GM12878 (cell line): Measurements from ENCODE around the gene HS6ST1. TPM values are rescaled to one million over a fixed set of nuclear protein-coding genes. Genes with fewer than 3 reads are reported as not detected.
"Not testable (repeated sequence)": the region's sequence is repeated elsewhere in the genome, so short reads cannot be mapped to it uniquely, and the experiment has no call there.

Source experiments
- ATAC-seq: fragments of 200-7000 bp; cut with Tn5 transposase; 3 replicates; pipeline ENCODE4 v1.9.1; 2020; ENCODE audit warnings: mild to moderate bottlenecking, moderate library complexity
- BruUV-seq: library from RNA; stranded (reverse); fragments of 400-500 nt; replicated peaks from 2 replicates; lab custom pipeline; 2021; lab: Mats Ljungman, UMichigan
- CTCF ChIA-PET: fragments of 300-600 bp; sonication (Branson Sonifier 250); formaldehyde crosslinking; extraction: SDS; loops from one replicate; lab custom pipeline; 2021; ENCODE audit warnings: inconsistent platforms; lab: Yijun Ruan, JAX
- POLR2A ChIA-PET: fragments of 350-600 bp; formaldehyde crosslinking; extraction: SDS; loops from one replicate; lab custom pipeline; 2021; ENCODE audit warnings: inconsistent platforms; lab: Charles Lee
- RAD21 ChIA-PET: fragments of 300-600 bp; sonication (Branson Sonifier 250); formaldehyde crosslinking; loops from one replicate; lab custom pipeline; 2023; ENCODE audit warnings: antibody characterized with exemption; ENCODE audit not compliant: unreplicated experiment; lab: Charles Lee
- SMC1A ChIA-PET: fragments of 300-600 bp; sonication (Branson Sonifier 250); formaldehyde crosslinking; loops from one replicate; lab custom pipeline; 2023; ENCODE audit not compliant: unreplicated experiment, uncharacterized antibody; lab: Charles Lee
- DNase-seq: peaks from one replicate; pipeline ENCODE4 v3.0.0-alpha.2; 2011; ENCODE audit warnings: low read depth, low spot score
- FAIRE-seq: peaks from 3 replicates; lab custom pipeline; 2011; peaks lifted over from hg19 to GRCh38; lab: Jason Lieb, UNC
- H2AFZ ChIP-seq: 2 replicates; pipeline ENCODE4 v1.6.0; 2011; ENCODE audit warnings: low read depth, low read length, control low read depth; ENCODE audit not compliant: control insufficient read depth
- H3K27ac ChIP-seq: 2 replicates; pipeline ENCODE4 v1.5.1; 2011; ENCODE audit warnings: control low read depth; ENCODE audit not compliant: control insufficient read depth, insufficient read depth
- H3K27me3 ChIP-seq, 2 experiments: replicated peaks in 1 of 2; 2 replicates each; pipeline versions ENCODE4 v1.6.0 to v1.6.1; 2011; ENCODE audit warnings: low read length in 1 of 2; ENCODE audit not compliant: control insufficient read depth in 2 of 2, insufficient read depth in 2 of 2
- H3K36me3 ChIP-seq, 2 experiments: 2 replicates each; pipeline ENCODE4 v1.5.1; 2011; ENCODE audit warnings: low read length in 1 of 2; ENCODE audit not compliant: control insufficient read depth in 2 of 2, insufficient read depth in 2 of 2
- H3K4me1 ChIP-seq: 2 replicates; pipeline ENCODE4 v1.6.1; 2011; ENCODE audit warnings: mild to moderate bottlenecking, low read length, moderate library complexity, mixed read lengths; ENCODE audit not compliant: control insufficient read depth, insufficient read depth
- H3K4me2 ChIP-seq: 2 replicates; pipeline ENCODE4 v1.6.0; 2011; ENCODE audit warnings: control low read depth; ENCODE audit not compliant: control insufficient read depth, insufficient read depth
- H3K4me3 ChIP-seq: fragments of 200-600 bp; sonication (generic); 2 replicates; pipeline ENCODE4 v1.5.1; 2016
- H3K79me2 ChIP-seq: 2 replicates; pipeline ENCODE4 v1.6.0; 2011; ENCODE audit warnings: low read length; ENCODE audit not compliant: control insufficient read depth, insufficient read depth
- H3K9ac ChIP-seq: 2 replicates; pipeline ENCODE4 v1.8.0; 2011; ENCODE audit warnings: low read length, control low read depth, mixed read lengths; ENCODE audit not compliant: control insufficient read depth, insufficient read depth
- H3K9me3 ChIP-seq: replicated peaks from 3 replicates; pipeline ENCODE4 v1.5.1; 2011; ENCODE audit warnings: mild to moderate bottlenecking, low read length; ENCODE audit not compliant: control insufficient read depth, insufficient read depth
- H4K20me1 ChIP-seq: 2 replicates; pipeline ENCODE4 v1.6.0; 2011; ENCODE audit not compliant: control insufficient read depth, insufficient read depth
- CREM ChIP-seq: IDR thresholded peaks from 2 replicates; pipeline ENCODE4 v1.6.1; 2014; ENCODE audit warnings: antibody characterized with exemption, low read depth
- FOXM1 ChIP-seq: IDR thresholded peaks from 2 replicates; pipeline ENCODE4 v1.6.1; 2012; ENCODE audit warnings: low read depth, mild to moderate bottlenecking, inconsistent platforms, low read length, moderate library complexity
- GATAD2B ChIP-seq: fragments of 450-650 bp; conservative IDR thresholded peaks from 2 replicates; pipeline ENCODE4 v1.6.1; 2017; ENCODE audit warnings: low read depth, mild to moderate bottlenecking, moderate library complexity
- IKZF1 ChIP-seq: fragments of 450-650 bp; conservative IDR thresholded peaks from 2 replicates; pipeline ENCODE4 v1.6.1; 2017; ENCODE audit warnings: antibody characterized with exemption, mild to moderate bottlenecking
- LARP7 ChIP-seq: fragments of 450-650 bp; IDR thresholded peaks from 2 replicates; pipeline ENCODE4 v1.6.1; 2017; ENCODE audit warnings: mild to moderate bottlenecking
- RELA ChIP-seq: fragments of 450-650 bp; IDR thresholded peaks from 2 replicates; pipeline ENCODE4 v1.8.0; 2014; ENCODE audit warnings: borderline replicate concordance; ENCODE audit not compliant: partially characterized antibody
- SUZ12 ChIP-seq: fragments of 200-600 bp; sonication (generic); IDR thresholded peaks from one replicate; pipeline ENCODE4 v1.6.1; 2018; ENCODE audit warnings: antibody characterized with exemption, mild to moderate bottlenecking; ENCODE audit not compliant: unreplicated experiment
- WGBS: methylation state at CpG from one replicate; pipeline ENCODE4 v1.1.6; 2016; ENCODE audit warnings: low lambda C conversion rate; ENCODE audit not compliant: insufficient replicate concordance, insufficient coverage; ENCODE audit errors: missing lambda C conversion rate; 5-methylcytosine and 5-hydroxymethylcytosine counted together
- in situ Hi-C: fragments of 300-500 bp; cut with MboI; formaldehyde crosslinking; loops from 9 replicates; pipeline ENCODE4 v1.14.3; 2018; ENCODE audit warnings: mixed read lengths
- intact Hi-C: fragments of 100-400 bp; cut with micrococcal nuclease; formaldehyde crosslinking; loops from one replicate; pipeline ENCODE4 v1.14.2; 2022; ENCODE audit not compliant: unreplicated experiment
- polyA plus RNA-seq, 11 experiments: library from polyadenylated mRNA; depleted of rRNA in 4 of 11; unstranded in 6 of 11; stranded (reverse) in 5 of 11; fragments of >200 nt; fragmentation: Nextera tagmentation in 4 of 11; fragmentation: Illumina TruSeq in 1 of 11; extraction: Ambion mirVana in 4 of 11; extraction: Trizol in 1 of 11; gene quantifications; 1 replicate in 1 of 11; 2 replicates in 10 of 11; pipeline versions ENCODE4 v1.2.1 to v1.2.3, GENCODE V29; 2011 to 2016; ENCODE audit warnings: inconsistent platforms in 2 of 11, missing spikeins in 2 of 11, low read depth in 1 of 11
- total RNA-seq, 4 experiments: library from RNA; depleted of rRNA in 3 of 4; stranded (reverse); fragments of >200 nt in 3 of 4; fragmentation: Illumina TruSeq in 1 of 4; extraction: Trizol in 1 of 4; gene quantifications; 2 replicates each; pipeline versions ENCODE4 v1.2.1 to v1.2.3, GENCODE V29; 2013 to 2021
- TF ChIP-seq, protein P1 (sequence below): fragments of 450-650 bp; IDR thresholded peaks from 2 replicates; pipeline ENCODE4 v1.6.1; 2017; ENCODE audit warnings: mild to moderate bottlenecking, moderate library complexity

Gene HS6ST1
- total and polyA plus RNA-seq, 10 of the 15 experiments (the other 5 are each of a cell fraction or from before 2014, with no cell fraction given): 0.48 to 17.0 (median 4.7) TPM

DNA sequence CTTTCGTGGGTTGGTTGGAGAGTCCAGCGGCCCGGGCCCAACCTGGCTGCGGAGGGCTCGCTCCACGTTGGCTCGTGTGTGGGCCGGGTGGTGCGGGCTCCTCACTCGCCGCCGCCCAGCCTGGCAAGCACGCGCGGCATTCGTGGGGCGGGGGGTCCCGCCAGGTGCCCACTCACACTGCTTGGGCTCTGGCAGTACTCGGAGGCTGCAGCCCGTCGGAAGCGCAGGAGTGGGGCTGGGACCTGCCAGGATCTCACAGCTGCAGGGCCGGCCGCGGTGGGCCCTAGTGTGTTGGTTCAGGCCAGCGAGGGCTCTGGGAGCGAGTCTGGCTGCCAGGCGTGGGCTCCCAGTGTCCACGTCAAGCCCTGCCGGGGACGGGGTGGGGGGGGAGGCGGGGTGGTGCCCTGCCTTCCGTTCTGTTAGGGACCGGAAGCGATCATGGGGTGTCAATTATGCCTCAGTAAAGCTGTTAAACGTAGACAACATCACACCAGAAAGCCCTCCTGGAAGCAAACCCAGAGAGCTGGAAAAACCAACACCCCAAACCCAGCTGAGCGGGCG, 1.0 kb upstream of the HS6ST1 start (continued):
- TF ChIP-seq SUZ12 (no peak), FOXM1 (no peak), CREM (no peak), RELA (no peak)
- TF ChIP-seq, all 136 proteins: peak for 0

DNA sequence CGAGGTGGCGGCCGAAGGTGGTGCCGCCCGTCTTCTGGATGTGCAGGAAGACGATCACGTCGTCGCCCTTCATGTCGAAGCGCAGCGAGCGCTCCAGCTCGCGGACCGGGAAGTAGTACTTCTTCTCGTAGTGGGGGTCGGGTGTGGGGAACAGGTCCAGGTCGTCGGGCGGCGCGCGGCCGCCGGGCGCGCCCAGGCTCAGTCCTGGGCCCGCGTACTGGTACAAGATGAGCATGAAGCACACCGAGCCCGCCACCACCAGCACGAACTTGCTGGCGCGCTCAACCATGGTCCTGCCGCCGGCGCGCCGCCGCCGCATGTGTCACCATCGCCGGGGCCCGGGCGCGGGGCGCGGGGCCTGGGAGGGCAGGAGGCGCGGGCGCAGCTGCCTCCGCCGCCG, 423 bp downstream of the HS6ST1 start:
- in situ Hi-C loops, BruUV-seq, DNase-seq, intact Hi-C loops, H3K9me3 ChIP-seq, ATAC-seq, SMC1A ChIA-PET, H3K36me3 ChIP-seq, H3K27ac ChIP-seq, RAD21 ChIA-PET, CTCF ChIA-PET, H3K9ac ChIP-seq, H4K20me1 ChIP-seq, H3K27me3 ChIP-seq, POLR2A ChIA-PET, FAIRE-seq, H3K4me2 ChIP-seq, H3K4me3 ChIP-seq: not testable (repeated sequence)
- 1% methylated on average over 19 of the region's 55 CpGs for WGBS
- Histone ChIP-seq H2AFZ (peak overlapping the region; percentile 39; the same call in 1 of the 2 replicates), H3K4me1 (peaks cover 15% of the 10 kb centered on the region), H3K79me2 (peaks cover 15% of the 10 kb centered on the region)

DNA sequence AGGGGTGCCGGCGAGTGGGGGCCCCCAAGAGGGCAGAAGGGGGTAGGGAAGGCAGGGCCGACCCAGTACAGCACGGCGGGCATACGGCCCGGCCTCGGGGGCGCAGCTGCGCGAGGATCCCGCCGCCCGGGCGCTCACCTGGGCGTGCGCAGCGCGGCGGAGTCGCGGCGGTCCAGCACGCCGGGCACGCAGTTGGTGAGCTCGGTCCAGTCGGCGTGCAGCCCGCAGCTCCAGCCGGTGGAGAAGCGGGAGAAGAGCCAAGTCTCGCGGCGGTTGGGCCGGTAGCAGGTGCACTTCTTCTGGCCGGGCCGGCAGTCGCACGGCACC, 806 bp downstream of the HS6ST1 start:
- H3K4me3 ChIP-seq: peak overlapping the region; percentile 97

More for the DNA sequence above, 806 bp downstream of the HS6ST1 start:
- H3K27me3 ChIP-seq, intact Hi-C loops, H3K9me3 ChIP-seq, SMC1A ChIA-PET, DNase-seq, H4K20me1 ChIP-seq, FAIRE-seq: not testable (repeated sequence)
- H2AFZ ChIP-seq: peak overlapping the region; percentile 56
- peak overlapping the region; percentile 64; the same call in 1 of the 2 replicates for H3K9ac ChIP-seq
- H3K4me1 ChIP-seq: peaks cover 15% of the 10 kb centered on the region
- TF ChIP-seq, protein P1, sequence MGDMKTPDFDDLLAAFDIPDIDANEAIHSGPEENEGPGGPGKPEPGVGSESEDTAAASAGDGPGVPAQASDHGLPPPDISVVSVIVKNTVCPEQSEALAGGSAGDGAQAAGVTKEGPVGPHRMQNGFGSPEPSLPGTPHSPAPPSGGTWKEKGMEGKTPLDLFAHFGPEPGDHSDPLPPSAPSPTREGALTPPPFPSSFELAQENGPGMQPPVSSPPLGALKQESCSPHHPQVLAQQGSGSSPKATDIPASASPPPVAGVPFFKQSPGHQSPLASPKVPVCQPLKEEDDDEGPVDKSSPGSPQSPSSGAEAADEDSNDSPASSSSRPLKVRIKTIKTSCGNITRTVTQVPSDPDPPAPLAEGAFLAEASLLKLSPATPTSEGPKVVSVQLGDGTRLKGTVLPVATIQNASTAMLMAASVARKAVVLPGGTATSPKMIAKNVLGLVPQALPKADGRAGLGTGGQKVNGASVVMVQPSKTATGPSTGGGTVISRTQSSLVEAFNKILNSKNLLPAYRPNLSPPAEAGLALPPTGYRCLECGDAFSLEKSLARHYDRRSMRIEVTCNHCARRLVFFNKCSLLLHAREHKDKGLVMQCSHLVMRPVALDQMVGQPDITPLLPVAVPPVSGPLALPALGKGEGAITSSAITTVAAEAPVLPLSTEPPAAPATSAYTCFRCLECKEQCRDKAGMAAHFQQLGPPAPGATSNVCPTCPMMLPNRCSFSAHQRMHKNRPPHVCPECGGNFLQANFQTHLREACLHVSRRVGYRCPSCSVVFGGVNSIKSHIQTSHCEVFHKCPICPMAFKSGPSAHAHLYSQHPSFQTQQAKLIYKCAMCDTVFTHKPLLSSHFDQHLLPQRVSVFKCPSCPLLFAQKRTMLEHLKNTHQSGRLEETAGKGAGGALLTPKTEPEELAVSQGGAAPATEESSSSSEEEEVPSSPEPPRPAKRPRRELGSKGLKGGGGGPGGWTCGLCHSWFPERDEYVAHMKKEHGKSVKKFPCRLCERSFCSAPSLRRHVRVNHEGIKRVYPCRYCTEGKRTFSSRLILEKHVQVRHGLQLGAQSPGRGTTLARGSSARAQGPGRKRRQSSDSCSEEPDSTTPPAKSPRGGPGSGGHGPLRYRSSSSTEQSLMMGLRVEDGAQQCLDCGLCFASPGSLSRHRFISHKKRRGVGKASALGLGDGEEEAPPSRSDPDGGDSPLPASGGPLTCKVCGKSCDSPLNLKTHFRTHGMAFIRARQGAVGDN: 0 out of 2 replicates have a peak, but pooled peaks have one; percentile 22
- TF ChIP-seq IKZF1 (peak; percentile 50; the same call in 1 of the 2 replicates), LARP7 (peak; percentile 77; the same call in 1 of the 2 replicates), GATAD2B (peak; percentile 40; the same call in 1 of the 2 replicates)
- TF ChIP-seq, all 136 proteins: peak for 4; not testable (repeated sequence) for 132
- BruUV-seq, POLR2A ChIA-PET, H3K36me3 ChIP-seq, CTCF ChIA-PET, in situ Hi-C loops, H3K27ac ChIP-seq, RAD21 ChIA-PET: not testable (repeated sequence)
- H3K4me2 ChIP-seq: peak overlapping the region; percentile 92
- peak; percentile 0; the same call in 2 of the 3 replicates for ATAC-seq
- peaks cover 15% of the 10 kb centered on the region for H3K79me2 ChIP-seq
- WGBS: 7% methylated on average over 23 of the region's 40 CpGs
